ENCODE data around the gene CLK4. TPM values are rescaled to one million over a fixed set of nuclear protein-coding genes. Genes with fewer than 3 reads are reported as not detected.

The CLK4 gene
- total and polyA plus RNA-seq, 12 donors: 7.3 to 57.0 (median 29.0) TPM

DNA sequence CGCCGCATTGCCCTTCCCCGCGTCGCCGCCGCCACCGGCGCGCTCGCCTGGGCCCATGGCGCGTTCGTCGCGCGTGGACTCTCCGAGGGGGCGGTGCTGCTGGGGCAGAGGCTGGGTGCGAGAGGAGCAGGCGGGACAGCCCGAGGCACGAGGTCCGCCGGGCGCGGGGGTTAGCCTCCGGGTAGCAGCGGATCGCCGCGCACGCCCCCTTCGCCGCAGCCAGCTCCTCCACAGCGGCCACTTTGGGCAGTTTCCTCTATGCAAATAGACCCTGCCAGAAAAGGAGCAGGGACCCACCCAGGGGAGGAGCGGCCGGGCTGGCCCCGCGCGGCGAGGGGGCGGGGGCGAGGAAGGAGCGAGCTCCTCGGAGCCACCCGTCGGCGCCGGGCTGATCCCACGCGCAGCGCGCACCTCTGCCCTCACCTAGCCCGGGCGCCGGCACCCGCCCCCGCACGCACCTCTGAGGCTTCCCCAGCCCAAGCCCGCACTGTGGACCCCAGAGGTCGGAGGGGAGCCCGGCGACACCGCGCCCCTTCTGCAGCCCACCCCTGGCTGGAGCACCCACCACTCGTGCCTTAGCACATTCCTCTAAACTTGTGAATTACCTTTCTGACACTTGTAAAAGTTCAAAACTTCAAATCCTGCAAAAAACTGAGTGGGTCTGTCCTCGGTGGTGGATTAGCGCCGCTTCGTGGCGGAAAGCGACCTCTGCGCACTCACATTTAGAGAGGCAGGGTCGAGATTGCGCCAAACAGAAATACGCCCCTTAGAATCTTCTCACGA is 36.5 kb downstream of the CLK4 start, which contains the start of gene COL23A1:
COL23A1 (minus strand) TSS at position 253 of the 783 bp plus-strand sequence.
- peaks cover 0 to 10% (median 5%) of the 10 kb centered on the region in 3 donors for H3K9me3 ChIP-seq (replicated peaks in 1 of 3)
- H3K36me3 ChIP-seq (replicated peaks in 1 of 2): no peaks in the 10 kb centered on the region
- peaks cover 0 to 12% of the 10 kb centered on the region in 2 donors for H3K4me1 ChIP-seq (replicated peaks in 1 of 2)
- H3K27me3 ChIP-seq: peaks cover 7% of the 10 kb centered on the region
- 1 to 3% (median 1%) methylated on average over 12 to 78 of the region's 78 CpGs for WGBS, 4 donors
- TF ChIP-seq CTCF (IDR thresholded peaks at IDR 0.05) (peak in 5 of 6 experiments; percentile 32 to 57 (median 51)), POLR2A (IDR thresholded peaks at IDR 0.05) (no peak)
- H3K27ac ChIP-seq: no peak within 1 kb of the TSS
- intact Hi-C loops (cut with DNase I): no loop called here
- H3K4me3 ChIP-seq: peak within 1 kb of the TSS in 2 of 4 donors; percentile 9 to 62
- peak in 6 of 7 donors; percentile 25 to 36 (median 32) for DNase-seq

GRCh38 chr5:178589180-178590140 is 37.4 kb downstream of the CLK4 start:
- whole genome bisulfite sequencing, 4 donors: 9 to 52% (median 22%) methylated on average over 3 to 91 of the region's 91 CpGs
- Histone ChIP-seq H3K9me3 (replicated peaks in 1 of 3) (peaks cover 0 to 1% (median 0%) of the 10 kb centered on the region in 3 donors), H3K4me1 (replicated peaks in 1 of 2) (peaks cover 0 to 12% of the 10 kb centered on the region in 2 donors), H3K27me3 (peaks cover 7% of the 10 kb centered on the region), H3K27ac (no peak overlapping the region), H3K4me3 (peak overlapping the region in 1 of 4 donors; percentile 62), H3K36me3 (replicated peaks in 1 of 2) (no peaks in the 10 kb centered on the region)
- DNase-seq: peak in 2 of 7 donors; percentile 17 to 21
- intact Hi-C loops (cut with DNase I): no loop called here
- TF ChIP-seq POLR2A (IDR thresholded peaks at IDR 0.05): no peak
- peak in 1 of 6 experiments; percentile 7 for TF ChIP-seq CTCF (IDR thresholded peaks at IDR 0.05)

DNA sequence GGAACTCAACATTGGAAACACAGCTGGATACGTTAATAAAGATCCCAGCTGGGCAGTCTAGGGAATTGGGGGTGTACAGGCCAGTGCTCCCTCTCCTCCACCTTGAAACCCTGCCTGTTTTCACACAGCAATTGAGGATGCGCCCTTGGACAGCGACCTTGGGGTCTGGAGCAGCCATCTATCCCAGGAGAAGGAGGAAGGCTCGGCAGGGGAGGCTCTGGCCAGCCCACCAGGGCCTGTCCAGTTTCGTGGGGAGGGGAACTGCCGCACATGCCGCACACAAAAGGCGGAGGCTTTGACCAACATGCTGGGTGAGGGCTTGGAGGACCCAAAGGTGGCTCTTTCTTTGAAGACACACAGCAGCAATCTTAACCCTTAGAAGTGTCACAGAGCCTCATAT is 38.1 kb downstream of the CLK4 start:
- intact Hi-C loops (cut with DNase I): no loop called here
- DNase-seq: no peak
- no peak overlapping the region for H3K4me3 ChIP-seq
- H3K4me1 ChIP-seq (replicated peaks in 1 of 2): peaks cover 0 to 12% of the 10 kb centered on the region in 2 donors
- H3K9me3 ChIP-seq (replicated peaks in 1 of 3): no peaks in the 10 kb centered on the region
- WGBS, 4 donors: 65 to 77% (median 68%) methylated on average over 5 to 8 of the region's 8 CpGs
- no peak overlapping the region for H3K27ac ChIP-seq
- TF ChIP-seq CTCF (IDR thresholded peaks at IDR 0.05) (no peak), POLR2A (IDR thresholded peaks at IDR 0.05) (no peak)
- H3K36me3 ChIP-seq (replicated peaks in 1 of 2): no peaks in the 10 kb centered on the region
- H3K27me3 ChIP-seq: peaks cover 7% of the 10 kb centered on the region
